ENCODE data around the gene MRNIP.

DNA sequence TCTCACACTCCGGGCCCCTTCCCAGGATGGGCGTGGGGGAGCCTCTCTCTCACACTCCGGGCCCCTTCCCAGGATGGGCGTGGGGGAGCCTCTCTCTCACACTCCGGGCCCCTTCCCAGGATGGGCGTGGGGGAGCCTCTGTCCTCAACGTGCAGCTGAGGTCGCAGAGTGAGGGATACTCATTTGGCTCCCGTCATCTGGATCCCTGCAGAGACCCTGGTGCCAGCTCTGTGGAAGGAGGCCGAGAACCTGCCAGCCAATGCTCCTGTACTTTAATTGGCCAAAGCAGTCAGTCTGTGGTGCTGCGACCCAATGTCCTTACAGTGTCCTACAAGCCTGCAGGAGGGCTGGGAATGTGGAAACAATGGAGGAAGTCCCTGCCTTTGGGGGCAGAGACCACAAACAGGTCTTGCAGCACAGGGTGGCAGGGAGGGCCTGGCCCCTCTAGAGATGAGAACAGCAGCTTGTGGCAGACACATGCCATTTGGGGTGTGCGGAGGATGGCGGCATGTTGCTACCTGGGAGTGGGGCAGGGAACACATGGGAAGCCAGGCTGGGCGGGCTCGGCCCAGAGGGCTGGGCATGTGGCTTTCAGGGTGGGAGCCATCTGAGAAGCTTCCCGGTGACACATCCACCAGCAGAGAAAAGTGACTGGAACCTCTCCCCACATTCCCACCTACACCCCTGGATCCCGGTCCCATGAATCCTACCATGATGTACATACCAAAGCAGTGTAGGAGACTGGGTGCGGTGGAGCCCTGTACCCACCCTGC is 13.6 kb upstream of the MRNIP start:
- TF ChIP-seq SP1 (IDR thresholded peaks at IDR 0.05) (no peak), GABPA (IDR thresholded peaks at IDR 0.05 in 1 of 2, conservative IDR thresholded peaks at IDR 0.05 in 1 of 2) (no peak), YY1 (IDR thresholded peaks at IDR 0.05) (no peak), TAF1 (conservative IDR thresholded peaks at IDR 0.05) (no peak), EGR1 (IDR thresholded peaks at IDR 0.05; ENCODE audit: low read depth in 2 of 2) (no peak), JUND (IDR thresholded peaks at IDR 0.05) (no peak), FOXA1 (IDR thresholded peaks at IDR 0.05) (no peak), NR2F2 (IDR thresholded peaks at IDR 0.05) (no peak), RAD21 (IDR thresholded peaks at IDR 0.05) (no peak), HNF4A (conservative IDR thresholded peaks at IDR 0.05) (no peak)
- TF ChIP-seq, protein P1, sequence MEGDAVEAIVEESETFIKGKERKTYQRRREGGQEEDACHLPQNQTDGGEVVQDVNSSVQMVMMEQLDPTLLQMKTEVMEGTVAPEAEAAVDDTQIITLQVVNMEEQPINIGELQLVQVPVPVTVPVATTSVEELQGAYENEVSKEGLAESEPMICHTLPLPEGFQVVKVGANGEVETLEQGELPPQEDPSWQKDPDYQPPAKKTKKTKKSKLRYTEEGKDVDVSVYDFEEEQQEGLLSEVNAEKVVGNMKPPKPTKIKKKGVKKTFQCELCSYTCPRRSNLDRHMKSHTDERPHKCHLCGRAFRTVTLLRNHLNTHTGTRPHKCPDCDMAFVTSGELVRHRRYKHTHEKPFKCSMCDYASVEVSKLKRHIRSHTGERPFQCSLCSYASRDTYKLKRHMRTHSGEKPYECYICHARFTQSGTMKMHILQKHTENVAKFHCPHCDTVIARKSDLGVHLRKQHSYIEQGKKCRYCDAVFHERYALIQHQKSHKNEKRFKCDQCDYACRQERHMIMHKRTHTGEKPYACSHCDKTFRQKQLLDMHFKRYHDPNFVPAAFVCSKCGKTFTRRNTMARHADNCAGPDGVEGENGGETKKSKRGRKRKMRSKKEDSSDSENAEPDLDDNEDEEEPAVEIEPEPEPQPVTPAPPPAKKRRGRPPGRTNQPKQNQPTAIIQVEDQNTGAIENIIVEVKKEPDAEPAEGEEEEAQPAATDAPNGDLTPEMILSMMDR (IDR thresholded peaks at IDR 0.05; ENCODE audit: low read depth, low read length, missing input control): no peak
- TF ChIP-seq, protein P2, sequence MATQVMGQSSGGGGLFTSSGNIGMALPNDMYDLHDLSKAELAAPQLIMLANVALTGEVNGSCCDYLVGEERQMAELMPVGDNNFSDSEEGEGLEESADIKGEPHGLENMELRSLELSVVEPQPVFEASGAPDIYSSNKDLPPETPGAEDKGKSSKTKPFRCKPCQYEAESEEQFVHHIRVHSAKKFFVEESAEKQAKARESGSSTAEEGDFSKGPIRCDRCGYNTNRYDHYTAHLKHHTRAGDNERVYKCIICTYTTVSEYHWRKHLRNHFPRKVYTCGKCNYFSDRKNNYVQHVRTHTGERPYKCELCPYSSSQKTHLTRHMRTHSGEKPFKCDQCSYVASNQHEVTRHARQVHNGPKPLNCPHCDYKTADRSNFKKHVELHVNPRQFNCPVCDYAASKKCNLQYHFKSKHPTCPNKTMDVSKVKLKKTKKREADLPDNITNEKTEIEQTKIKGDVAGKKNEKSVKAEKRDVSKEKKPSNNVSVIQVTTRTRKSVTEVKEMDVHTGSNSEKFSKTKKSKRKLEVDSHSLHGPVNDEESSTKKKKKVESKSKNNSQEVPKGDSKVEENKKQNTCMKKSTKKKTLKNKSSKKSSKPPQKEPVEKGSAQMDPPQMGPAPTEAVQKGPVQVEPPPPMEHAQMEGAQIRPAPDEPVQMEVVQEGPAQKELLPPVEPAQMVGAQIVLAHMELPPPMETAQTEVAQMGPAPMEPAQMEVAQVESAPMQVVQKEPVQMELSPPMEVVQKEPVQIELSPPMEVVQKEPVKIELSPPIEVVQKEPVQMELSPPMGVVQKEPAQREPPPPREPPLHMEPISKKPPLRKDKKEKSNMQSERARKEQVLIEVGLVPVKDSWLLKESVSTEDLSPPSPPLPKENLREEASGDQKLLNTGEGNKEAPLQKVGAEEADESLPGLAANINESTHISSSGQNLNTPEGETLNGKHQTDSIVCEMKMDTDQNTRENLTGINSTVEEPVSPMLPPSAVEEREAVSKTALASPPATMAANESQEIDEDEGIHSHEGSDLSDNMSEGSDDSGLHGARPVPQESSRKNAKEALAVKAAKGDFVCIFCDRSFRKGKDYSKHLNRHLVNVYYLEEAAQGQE (IDR thresholded peaks at IDR 0.05): no peak
- TF ChIP-seq, protein P3, sequence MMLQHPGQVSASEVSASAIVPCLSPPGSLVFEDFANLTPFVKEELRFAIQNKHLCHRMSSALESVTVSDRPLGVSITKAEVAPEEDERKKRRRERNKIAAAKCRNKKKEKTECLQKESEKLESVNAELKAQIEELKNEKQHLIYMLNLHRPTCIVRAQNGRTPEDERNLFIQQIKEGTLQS (IDR thresholded peaks at IDR 0.05): no peak
- TF ChIP-seq, protein P4, sequence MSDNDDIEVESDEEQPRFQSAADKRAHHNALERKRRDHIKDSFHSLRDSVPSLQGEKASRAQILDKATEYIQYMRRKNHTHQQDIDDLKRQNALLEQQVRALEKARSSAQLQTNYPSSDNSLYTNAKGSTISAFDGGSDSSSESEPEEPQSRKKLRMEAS (IDR thresholded peaks at IDR 0.05): no peak
